ENCODE measurements around the gene LRP2.

Gene LRP2

DNA sequence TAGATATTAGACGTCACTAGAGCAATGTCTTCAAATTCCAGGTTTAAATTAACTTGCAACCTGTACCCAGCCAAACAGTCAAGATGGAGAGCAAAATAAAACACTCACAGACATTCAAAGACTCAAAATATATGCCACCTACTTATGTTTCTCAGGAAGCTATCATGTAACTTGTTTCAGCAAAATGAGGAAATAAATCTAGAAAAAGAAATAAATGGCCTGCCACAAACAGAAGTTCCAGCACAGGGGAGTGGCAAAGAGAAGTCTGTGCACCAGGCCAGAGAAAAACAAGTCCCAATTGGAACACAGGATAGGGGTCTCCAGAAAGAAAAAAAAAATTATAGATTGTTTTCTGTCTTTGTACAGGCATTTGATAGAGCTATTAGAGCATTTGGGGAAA, 96.7 kb downstream of the LRP2 start:
- DNase-seq = no peak
- in situ Hi-C loops (cut with HindIII; ENCODE audit: low pct_ligation_motif_present, low pct_unique_long_range_greater_than_20kb, low sequenced_read_pairs) = no loop called here

DNA sequence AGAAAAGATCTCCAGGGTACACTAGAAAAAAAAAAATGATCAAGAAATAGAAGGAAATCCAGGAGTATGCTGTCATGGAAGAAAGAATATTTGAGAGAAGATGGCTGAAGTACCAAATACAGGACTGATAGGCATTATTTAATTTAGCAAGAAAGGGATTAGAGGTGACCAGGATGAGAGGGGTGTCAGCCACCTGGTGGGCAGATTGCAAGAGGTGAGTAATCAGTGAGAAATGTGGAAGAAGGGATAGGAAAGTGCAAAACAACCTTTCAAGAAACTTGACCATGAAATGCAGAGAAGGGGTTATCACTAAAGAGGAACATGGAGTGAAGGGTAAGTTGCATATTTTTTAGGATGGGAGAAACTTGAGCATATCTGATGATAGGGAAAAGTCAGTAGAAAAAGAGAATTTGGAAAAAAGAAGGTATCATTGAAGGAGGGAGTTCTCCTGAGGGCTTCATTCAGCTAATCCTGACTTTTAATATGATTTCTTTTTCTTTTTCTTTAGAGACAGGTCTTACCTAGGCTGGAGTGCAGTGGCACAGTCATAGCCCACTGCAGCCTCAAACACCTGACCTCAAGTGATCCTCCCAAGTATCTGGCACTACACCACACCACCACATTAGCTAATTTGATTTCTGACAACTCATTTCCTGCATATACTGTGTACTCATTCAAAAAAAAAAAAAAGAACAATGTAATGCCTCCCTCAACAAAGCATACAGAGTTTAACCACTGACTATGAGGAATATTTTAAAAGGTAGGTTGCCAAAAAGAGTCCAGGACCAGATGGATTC, 101.3 kb downstream of the LRP2 start:
- DNase-seq = no peak
- in situ Hi-C loops (cut with HindIII; ENCODE audit: low pct_ligation_motif_present, low pct_unique_long_range_greater_than_20kb, low sequenced_read_pairs) = no loop called here

DNA sequence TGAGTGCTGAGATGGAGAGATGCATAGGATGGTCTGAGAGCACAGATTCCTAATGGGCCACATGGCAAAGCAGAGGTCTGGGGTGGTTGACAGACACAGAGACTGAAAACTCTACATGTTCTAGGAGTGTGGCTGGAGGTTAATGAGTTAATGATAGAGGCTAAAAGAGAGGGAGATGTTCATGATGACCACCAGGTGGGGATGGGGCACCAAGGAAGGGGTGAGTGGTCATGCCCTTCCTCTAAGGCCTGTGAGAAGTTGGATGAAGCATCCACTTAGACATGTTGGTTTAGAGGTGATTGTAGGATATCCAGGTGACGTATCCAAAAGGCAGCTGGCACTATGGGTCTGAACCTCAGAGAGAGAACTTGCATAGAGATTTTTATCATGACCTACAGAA, 102.1 kb downstream of the LRP2 start:
- DNase-seq = no peak
- in situ Hi-C loops (cut with HindIII; ENCODE audit: low pct_ligation_motif_present, low pct_unique_long_range_greater_than_20kb, low sequenced_read_pairs) = no loop called here

DNA sequence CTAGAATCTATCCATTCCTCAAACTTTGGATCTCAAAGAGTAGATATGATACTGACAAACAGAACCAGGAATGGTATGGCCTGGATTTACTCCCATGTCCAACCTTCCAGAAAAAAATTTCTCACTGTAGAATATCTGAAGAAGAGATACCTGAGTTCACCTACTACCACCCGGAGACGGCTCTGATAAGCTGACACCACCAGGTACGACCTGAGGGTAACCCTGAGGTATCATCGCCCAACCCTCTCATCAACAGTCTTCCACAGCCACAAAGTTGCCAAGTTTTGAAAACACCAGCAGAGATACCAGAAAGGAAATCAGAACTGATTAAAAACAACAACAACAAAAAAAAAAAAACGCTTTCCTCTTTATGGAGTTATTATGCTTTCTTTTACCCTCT, 102.9 kb downstream of the LRP2 start:
- DNase-seq = no peak
- in situ Hi-C loops (cut with HindIII; ENCODE audit: low pct_ligation_motif_present, low pct_unique_long_range_greater_than_20kb, low sequenced_read_pairs) = no loop called here

DNA sequence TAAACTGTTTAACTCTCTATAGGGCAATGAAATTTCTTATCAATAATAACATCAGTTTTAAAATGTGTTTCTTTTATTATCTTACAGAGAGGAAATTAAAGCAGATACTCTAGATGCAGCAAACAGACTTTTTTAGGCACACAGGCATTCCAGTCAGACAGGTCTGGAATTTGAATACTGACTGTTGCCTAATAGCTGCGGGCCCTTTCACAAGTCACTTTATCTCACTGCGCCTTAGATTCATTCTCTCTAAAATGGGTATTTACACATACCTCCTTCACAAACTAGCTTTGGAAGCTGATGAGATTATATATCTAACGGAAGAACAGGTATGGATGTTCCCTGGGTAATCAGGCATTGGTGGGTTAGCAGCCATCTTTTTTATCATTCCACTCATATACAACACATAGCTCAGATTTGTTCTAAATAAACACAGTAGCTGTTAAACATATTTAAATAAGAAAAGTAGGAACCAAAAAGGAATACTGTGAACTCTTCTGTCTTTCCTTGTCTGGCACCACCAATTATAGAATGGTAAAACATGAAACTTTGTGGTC, 104.2 kb downstream of the LRP2 start:
- in situ Hi-C loops (cut with HindIII; ENCODE audit: low pct_ligation_motif_present, low pct_unique_long_range_greater_than_20kb, low sequenced_read_pairs) = no loop called here
- DNase-seq = no peak

DNA sequence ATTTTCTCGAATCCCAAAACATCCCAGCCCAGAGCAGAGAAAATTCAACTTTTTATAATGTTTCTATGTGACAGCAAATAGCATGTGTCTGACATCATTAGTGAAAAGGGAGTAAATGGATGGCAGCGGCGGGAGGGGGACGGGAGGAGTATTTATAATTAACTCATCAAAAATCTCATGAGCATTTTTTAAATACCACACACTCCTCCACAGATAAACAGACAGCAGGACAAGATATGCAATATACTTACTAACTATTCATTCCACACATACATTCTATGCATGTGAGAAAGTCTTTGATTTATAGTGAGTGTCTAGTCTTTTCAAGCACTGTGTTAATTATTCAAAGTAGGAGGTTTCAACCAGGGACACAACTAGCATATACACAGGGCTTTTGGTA, 107.6 kb downstream of the LRP2 start:
- in situ Hi-C loops (cut with HindIII; ENCODE audit: low pct_ligation_motif_present, low pct_unique_long_range_greater_than_20kb, low sequenced_read_pairs) = no loop called here
- DNase-seq = no peak

DNA sequence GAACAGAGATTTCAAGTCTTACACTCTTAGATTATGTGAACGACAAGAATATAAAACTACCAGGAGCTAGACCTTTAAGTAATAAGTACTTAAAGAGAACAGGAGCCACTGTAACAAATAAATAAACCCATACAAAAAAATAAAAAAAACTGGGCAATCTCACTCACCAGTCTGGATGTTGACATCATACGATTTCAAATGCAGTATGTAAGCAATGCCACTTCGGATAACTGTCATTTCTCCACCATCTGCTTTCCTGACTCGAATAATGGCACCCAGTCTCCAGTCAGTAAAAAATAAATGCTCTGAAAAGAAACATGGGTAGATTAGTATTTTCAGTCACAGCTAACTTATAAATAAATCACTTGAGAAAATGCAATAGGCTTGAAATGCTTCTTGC, 115.1 kb downstream of the LRP2 start:
- DNase-seq = no peak
- in situ Hi-C loops (cut with HindIII; ENCODE audit: low pct_ligation_motif_present, low pct_unique_long_range_greater_than_20kb, low sequenced_read_pairs) = no loop called here

DNA sequence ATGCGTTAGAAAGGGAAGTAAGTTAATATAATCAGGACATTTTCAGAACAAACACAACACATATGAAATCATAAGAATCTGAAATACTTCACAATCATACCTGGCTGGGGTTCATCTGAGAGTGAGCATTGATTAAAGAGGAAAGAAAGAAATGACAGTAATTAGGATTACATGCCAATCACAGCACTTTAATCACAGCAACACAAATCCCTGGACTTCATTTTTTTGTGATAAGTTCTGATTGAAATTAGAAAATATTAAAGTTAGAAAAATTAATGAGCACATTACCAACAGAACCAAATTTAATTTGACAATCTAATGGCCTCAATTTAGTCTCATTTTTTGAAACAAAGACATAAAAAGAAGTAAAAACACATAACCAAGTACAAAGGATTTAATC, 121.9 kb downstream of the LRP2 start:
- in situ Hi-C loops (cut with HindIII; ENCODE audit: low pct_ligation_motif_present, low pct_unique_long_range_greater_than_20kb, low sequenced_read_pairs) = no loop called here
- no peak for DNase-seq

DNA sequence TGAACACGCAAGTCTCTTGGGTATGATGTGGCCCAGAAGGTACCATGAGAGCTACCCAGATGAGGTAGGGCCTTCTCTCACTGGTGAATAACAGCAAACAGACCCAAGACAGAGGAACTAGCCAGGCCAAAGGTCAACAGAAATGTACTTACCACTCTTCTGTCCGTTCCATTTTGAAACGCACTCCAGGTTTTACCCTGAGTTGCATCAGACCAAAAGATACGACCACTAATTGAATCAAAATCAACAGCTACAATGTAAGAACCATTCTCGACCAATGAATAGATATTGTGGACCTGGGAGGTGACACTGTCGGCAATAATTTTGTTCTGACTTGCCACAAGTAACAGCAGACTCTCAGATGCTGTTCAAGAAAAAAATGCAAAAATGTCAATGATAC, 124.4 kb downstream of the LRP2 start:
- no peak for DNase-seq
- in situ Hi-C loops (cut with HindIII; ENCODE audit: low pct_ligation_motif_present, low pct_unique_long_range_greater_than_20kb, low sequenced_read_pairs) = no loop called here

DNA sequence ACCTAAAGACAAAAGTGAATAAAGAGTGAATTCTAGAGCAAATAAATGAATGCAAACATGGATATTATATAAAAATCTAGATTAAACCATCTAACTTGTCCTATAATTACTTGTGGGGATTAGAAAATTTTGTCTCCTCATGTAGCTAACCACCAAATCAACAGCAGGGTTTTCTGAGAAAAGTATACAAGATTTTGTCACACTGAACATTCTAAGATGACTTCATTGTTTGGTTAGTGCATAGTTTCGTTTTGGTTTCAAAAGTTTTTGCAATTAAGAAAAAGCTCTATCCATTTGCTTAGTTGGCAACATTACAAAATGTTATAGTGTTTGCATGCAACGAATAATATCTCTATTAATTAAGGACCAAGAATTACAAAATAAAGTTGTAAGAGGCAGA, 125.0 kb downstream of the LRP2 start:
- DNase-seq = no peak
- in situ Hi-C loops (cut with HindIII; ENCODE audit: low pct_ligation_motif_present, low pct_unique_long_range_greater_than_20kb, low sequenced_read_pairs) = no loop called here

DNA sequence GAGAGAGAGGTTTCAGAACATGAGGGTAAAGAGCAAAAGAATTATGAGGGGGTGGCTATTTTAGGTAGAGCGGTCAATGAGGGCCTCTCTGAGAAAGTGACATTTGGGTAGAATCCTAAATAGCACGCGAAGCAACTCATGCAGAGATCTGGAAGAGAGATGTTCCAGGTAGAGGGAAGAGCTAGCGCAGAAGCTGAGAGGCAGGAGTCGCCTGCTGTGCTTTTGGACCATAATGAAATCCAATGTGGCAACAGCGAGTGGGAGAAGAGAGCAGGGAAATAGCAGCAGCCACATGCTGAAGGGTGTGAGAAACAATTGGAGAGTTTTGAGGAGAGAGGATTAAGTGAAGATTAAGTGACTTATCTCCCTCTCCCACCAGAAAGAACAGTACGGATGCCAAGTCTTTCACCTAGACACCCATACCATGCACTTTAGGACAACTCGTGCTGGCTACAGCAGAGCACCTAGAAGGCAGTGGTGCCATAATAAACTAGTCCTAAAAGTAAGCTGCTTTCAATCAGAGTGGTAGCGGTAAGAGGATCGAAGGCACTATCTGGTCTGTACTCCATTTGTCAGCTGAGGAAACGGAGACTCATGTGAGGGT, 129.7 kb downstream of the LRP2 start:
- in situ Hi-C loops (cut with HindIII; ENCODE audit: low pct_ligation_motif_present, low pct_unique_long_range_greater_than_20kb, low sequenced_read_pairs) = no loop called here
- no peak for DNase-seq

DNA sequence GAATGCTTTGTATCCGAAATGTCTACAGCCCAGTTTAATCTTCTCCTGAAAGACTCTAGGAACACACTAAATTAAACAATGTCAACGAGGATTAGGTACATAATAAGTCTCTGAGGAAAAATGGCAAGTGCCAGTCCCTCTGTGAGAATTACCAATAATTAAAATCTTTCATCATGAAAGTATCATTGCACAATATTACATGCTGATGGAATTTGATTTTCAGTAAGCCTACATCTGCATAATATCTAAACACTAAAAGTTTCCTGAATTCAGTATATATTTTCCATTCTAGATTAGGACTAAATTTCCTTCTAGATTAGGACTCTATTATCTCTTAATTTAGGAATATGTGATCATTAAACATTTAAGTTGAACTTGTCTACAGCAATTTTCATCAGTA, 132.1 kb downstream of the LRP2 start:
- no peak for DNase-seq
- in situ Hi-C loops (cut with HindIII; ENCODE audit: low pct_ligation_motif_present, low pct_unique_long_range_greater_than_20kb, low sequenced_read_pairs) = no loop called here

DNA sequence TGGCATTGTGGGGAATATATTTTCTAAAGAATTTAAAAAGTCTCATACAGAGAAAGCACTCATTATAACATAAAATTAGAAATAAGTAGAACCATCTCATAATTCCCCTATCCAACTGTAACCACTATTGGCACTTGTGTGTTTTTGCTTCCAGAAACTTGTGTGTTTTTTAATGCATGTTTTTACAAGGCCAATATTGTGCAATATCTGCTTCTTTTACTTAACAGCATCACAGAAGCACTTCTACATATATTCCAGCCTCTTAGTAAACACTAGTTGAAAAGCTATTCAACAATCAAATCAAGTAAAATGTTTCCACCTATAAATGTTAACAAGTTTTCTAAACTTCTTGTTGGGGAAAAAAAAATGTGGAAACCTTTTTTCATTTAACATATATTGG, 132.7 kb downstream of the LRP2 start:
- in situ Hi-C loops (cut with HindIII; ENCODE audit: low pct_ligation_motif_present, low pct_unique_long_range_greater_than_20kb, low sequenced_read_pairs) = no loop called here
- no peak for DNase-seq

DNA sequence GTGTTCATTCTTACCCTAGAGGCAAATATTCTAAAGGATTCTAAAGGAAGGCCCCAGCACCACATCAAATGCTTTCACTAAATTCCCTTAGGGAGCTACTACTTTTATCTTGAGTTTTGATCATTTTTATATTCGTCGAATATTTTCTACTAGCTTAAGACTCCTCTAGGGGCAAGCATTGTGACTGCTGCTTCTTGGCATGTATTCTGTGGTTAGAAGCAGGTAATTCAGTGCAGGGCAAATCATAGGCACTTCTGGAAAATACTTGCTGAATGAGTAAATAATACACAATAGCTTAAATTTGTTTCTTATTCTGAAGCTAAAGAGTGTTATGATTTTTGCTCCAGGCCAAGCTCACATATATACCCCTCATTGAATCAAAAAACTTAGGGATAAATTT, 136.4 kb downstream of the LRP2 start:
- no peak for DNase-seq
- in situ Hi-C loops (cut with HindIII; ENCODE audit: low pct_ligation_motif_present, low pct_unique_long_range_greater_than_20kb, low sequenced_read_pairs) = no loop called here

DNA sequence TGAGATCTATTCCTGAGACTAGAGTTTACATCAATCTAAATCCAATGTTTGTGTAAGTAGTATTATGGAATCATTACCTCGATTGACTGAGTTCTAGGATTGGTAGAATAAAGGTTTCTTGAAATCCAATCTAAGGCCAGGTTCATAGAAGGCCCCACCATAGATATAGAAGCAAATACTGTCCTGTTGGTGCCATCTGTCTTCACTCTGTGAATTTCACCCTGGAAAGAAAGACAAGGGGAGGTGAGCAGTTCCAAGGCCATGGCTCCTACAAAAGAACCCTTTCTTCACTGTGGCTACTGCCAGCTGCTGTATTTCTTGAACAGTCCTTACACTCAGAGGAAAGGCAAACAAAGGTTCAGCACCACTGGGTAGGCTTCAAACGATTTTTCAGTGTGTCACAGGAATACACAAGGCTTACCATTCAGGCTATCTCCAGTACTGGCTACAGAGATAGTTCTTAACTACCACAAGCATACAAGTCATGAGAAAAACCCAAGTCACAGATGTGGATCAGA, 137.0 kb downstream of the LRP2 start:
- DNase-seq = no peak
- in situ Hi-C loops (cut with HindIII; ENCODE audit: low pct_ligation_motif_present, low pct_unique_long_range_greater_than_20kb, low sequenced_read_pairs) = no loop called here

DNA sequence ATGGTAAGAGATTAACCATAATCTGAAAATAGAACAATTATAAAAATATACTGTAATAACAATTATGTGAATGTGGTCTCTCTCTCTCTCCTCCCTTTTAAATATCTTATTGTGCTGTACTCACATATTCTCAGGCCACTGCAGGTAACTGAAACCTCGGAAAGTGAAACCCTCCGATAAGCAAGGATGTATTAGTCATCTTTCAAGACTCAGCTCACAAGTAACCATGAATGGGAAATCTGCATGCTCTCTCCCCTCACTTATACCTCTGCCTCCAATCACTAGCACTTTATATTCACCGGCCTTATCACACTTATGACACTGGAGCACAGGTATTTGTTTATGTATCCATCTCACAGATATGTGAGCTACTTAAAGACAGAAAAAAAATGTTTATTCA, 139.7 kb downstream of the LRP2 start:
- in situ Hi-C loops (cut with HindIII; ENCODE audit: low pct_ligation_motif_present, low pct_unique_long_range_greater_than_20kb, low sequenced_read_pairs) = no loop called here
- peak; percentile 11 for DNase-seq

DNA sequence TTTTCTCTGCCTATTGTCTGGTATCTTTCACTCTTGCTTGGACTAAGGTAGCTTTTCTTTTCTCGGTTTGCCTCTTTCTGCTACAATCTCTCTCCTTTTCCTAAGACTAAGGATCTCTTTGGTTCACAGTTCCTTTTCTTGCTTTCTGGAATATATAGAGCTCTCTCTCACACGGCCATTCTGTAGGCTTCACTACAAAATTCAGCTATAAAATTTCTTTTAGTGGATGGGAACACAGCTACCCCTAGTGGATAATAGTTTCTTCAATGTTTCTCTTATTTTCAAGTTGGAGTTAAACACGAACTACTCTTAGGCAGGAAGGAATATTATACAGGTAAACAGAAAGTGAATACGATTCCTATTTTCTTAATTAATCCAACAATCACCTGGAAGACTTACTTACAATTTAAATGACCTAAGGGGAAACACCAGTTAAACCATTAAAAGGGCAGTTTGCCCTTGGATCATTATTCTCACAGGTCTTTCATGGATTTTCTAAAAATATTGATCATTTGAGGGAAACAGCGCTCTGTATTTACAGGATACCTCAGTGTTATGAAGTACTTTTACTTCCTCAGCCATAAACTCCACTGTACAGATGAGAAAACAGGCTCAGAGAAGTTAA, 140.5 kb downstream of the LRP2 start:
- peak; percentile 24 for DNase-seq
- in situ Hi-C loops (cut with HindIII; ENCODE audit: low pct_ligation_motif_present, low pct_unique_long_range_greater_than_20kb, low sequenced_read_pairs) = no loop called here

DNA sequence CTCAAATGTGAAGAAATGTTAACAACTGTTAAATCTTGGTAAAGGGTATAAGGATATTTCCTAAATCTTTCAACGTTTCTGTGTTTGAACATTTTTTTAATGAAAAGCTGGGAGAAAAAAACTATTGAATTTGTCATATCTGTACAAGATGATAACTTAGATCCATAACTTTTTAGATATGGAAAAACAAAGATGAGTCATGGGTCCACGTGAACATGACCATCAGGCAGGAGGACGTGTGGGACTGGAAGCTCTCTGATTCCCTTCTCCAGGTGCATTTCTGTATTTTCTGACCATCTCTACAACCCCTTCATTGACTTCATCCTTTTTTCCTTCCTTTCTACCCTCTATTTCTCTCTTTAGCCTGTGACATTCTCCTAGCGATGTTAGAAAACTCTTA, 151.4 kb downstream of the LRP2 start:
- in situ Hi-C loops (cut with HindIII; ENCODE audit: low pct_ligation_motif_present, low pct_unique_long_range_greater_than_20kb, low sequenced_read_pairs) = no loop called here
- no peak for DNase-seq

DNA sequence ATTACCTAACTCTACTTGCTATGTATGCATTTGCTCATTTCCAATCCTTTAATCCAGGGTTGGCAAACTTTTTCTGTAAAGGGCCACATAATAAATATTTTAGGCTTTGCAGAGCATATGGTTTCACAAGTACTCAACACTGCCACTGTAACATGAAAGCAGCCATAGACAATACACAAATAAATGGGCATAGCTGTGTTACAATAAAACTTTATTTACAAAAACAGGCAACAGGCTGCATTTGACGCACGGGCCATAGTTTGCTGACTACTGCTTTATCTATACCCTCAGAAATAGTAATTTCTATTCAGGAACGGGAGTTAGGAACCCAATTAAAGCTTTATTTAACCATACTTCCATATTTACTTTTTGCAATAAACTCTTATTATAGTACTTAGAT, 154.3 kb downstream of the LRP2 start:
- no peak for DNase-seq
- in situ Hi-C loops (cut with HindIII; ENCODE audit: low pct_ligation_motif_present, low pct_unique_long_range_greater_than_20kb, low sequenced_read_pairs) = no loop called here

DNA sequence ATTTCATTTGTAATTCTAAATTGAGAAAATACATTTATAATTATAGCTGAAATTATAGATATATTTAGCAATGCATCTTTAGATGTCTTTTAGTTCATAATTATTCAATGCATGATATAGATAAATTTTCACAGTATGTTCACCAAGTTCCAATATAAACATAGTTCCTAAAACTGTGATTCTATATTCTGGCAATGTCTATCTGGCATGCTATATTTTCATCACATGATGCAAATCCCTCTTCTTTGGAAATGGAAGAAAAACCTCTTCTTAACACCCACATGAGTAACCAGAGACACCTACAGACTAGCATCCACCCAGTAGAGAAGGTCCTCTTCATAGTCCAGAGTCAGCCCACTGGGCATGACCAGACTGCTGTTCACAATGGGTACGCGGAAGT, 157.2 kb downstream of the LRP2 start:
- no peak for DNase-seq
- in situ Hi-C loops (cut with HindIII; ENCODE audit: low pct_ligation_motif_present, low pct_unique_long_range_greater_than_20kb, low sequenced_read_pairs) = no loop called here
